WI38 (cell line): ENCODE data around the gene SURF6.

ENCODE experiments used
- H3K4me3 ChIP-seq: 2 replicates; pipeline ENCODE4 v1.5.1; 2011; ENCODE audit warnings: low read depth, mild to moderate bottlenecking, control low read depth, low read length
- TF ChIP-seq, protein P1 (sequence below): IDR thresholded peaks from 2 replicates; pipeline ENCODE4 v1.5.1; 2012; ENCODE audit warnings: low read depth, mild to moderate bottlenecking, control low read depth, low read length

The SURF6 gene

DNA sequence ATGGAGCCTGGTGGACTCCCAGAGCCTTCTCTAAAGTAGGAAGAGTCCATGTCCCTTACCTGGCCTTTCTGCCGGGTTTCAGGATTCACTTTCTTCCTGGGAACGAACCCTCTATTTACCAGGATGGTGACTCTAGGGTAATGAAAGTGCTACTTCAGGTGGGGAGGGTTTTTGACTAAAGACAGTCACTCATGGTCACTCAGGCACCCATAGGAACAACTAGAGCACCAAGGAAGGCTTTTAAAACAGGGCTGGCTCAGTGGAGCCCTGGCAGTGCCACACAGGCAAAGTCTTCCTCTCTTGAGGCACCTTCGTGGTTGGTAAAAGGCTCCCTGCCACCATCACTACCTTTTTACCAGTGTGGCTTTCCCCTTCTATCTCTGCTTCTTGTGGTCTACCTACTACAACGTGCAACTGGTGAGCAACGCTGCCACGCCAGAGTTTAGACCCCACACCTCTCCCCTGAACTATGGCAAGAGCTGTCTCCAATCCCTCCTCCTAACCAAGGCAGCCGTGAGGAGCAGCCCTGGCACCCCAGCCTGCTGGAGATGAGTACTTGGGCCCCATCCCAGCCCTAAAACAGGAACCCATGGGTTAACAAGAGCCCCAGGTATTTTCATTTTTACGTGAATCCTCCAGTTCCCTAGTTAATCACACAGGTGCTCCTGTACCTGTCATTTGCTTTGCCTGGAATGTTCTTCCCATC lies 16.8 kb upstream of the SURF6 start:
- TF ChIP-seq, protein P1, sequence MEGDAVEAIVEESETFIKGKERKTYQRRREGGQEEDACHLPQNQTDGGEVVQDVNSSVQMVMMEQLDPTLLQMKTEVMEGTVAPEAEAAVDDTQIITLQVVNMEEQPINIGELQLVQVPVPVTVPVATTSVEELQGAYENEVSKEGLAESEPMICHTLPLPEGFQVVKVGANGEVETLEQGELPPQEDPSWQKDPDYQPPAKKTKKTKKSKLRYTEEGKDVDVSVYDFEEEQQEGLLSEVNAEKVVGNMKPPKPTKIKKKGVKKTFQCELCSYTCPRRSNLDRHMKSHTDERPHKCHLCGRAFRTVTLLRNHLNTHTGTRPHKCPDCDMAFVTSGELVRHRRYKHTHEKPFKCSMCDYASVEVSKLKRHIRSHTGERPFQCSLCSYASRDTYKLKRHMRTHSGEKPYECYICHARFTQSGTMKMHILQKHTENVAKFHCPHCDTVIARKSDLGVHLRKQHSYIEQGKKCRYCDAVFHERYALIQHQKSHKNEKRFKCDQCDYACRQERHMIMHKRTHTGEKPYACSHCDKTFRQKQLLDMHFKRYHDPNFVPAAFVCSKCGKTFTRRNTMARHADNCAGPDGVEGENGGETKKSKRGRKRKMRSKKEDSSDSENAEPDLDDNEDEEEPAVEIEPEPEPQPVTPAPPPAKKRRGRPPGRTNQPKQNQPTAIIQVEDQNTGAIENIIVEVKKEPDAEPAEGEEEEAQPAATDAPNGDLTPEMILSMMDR, result no peak
- H3K4me3 ChIP-seq, result no peak overlapping the region

DNA sequence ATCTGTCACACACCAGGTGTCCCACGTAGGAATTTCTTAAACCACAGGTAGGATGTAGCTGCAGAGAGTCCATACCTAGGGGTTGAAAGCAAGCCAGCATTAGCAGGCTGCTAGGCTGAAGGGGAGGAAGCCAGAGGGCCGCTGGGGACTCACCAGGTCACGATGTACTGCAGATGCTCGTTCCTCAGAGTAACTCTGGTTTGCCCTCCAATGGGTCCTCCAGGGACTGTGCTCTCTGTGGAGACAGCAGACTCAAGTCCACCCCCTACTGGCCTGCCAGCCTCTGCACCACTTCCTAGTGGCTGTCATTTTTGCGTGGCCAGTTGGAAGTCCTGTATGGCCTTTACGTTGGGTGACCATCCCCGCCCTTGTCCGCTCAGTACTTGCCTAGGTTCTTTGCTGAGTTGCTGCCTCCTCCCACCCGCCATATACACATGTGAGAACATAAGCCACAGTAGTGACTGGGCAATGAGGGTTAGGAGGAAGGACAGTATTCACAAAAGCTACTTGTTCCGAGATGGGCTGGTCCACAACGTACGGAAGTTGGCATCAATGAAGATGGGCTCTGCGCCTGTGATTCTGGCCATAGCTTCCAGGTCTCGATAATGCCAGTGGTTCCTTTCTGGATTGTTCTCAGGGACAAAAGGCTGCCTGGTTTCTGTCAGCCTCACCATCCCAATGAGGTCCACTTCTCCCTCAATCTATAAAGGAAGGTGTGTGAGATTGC lies 16.1 kb upstream of the SURF6 start:
- TF ChIP-seq, protein P1, result peak; percentile 46
- H3K4me3 ChIP-seq, result no peak overlapping the region

DNA sequence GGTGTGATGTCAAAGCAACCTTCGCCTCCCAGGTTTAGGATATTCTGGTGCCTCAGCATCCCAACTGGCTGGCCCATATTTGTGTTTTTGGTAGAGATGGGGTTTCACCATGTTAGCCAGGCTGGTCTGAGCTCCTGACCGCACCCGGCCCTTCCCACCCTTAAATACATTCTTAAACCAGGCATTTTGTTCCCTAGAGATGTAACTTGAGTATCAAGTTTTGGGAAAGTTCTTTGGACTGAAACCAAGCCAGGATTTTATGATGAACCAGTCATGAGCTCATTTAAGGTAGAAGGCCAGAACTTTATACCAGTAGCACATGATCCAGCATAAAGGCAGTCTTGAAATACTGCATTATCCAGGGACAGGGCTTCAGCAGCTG lies 15.5 kb upstream of the SURF6 start:
- TF ChIP-seq, protein P1, result no peak
- H3K4me3 ChIP-seq, result no peak overlapping the region

DNA sequence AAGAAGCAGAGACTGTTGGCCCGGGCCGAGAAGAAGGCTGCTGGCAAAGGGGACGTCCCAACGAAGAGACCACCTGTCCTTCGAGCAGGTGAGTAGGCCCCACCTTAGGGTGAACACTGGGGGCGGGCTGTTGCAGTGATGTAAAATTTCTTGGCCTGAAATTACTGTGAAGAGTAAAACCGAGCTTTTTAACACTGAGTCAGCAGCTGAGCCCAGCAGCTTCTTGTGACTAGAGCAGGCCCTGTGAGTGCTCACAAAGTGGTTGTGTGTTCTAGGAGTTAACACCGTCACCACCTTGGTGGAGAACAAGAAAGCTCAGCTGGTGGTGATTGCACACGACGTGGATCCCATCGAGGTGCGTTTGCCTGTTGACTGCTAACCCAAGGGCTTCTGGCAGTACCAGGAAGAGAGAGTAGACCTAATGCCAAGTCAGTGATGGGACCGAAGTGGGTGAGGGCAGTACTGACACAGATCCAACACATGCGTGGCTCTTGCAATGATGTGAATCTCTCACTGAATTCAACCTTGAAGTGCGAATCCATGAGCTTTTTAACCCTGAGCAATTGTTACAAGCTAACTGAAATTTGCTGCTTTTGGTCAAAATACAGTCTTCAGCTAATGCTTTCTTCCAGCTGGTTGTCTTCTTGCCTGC lies 14.1 kb upstream of the SURF6 start:
- peak overlapping the region; percentile 99 for H3K4me3 ChIP-seq

DNA sequence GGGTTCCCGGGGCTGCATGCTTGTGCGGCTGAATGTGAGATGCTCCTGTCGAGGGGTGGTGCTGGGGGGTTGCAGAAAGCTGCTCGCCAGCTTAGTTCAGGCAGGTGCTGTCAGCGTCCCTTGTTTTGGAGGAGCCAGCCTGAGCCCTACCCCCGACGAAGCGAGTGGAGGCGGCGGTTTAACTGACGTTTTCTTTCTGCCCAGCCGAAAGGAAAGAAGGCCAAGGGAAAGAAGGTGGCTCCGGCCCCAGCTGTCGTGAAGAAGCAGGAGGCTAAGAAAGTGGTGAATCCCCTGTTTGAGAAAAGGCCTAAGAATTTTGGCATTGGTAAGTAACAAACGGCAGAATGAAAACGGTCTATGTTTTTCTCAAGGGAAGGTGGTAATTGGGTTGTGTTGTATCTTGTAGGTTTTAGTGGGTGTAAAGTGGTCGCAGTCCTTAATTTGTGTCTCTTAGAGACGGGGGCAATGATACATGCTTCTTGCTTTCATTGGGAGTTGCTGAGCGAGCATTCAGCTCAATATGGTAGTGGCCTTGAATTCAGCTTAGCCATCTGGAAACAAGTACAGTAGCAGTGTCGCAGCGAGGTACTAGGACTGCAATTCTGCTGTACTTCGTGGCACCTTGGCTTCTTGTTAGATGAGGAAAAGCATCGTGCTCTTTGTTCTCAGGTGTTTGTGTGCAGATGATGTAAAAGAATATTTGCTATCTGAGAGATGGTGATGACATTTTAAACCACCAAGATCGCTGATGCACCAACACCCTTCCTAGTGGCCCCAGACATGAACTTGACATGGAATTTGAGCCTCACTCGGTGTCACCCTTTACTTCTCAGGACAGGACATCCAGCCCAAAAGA lies 13.0 kb upstream of the SURF6 start:
- TF ChIP-seq, protein P1, result no peak
- peak overlapping the region; percentile 99 for H3K4me3 ChIP-seq

More for the DNA sequence above, 14.1 kb upstream of the SURF6 start:
- TF ChIP-seq, protein P1, result no peak

DNA sequence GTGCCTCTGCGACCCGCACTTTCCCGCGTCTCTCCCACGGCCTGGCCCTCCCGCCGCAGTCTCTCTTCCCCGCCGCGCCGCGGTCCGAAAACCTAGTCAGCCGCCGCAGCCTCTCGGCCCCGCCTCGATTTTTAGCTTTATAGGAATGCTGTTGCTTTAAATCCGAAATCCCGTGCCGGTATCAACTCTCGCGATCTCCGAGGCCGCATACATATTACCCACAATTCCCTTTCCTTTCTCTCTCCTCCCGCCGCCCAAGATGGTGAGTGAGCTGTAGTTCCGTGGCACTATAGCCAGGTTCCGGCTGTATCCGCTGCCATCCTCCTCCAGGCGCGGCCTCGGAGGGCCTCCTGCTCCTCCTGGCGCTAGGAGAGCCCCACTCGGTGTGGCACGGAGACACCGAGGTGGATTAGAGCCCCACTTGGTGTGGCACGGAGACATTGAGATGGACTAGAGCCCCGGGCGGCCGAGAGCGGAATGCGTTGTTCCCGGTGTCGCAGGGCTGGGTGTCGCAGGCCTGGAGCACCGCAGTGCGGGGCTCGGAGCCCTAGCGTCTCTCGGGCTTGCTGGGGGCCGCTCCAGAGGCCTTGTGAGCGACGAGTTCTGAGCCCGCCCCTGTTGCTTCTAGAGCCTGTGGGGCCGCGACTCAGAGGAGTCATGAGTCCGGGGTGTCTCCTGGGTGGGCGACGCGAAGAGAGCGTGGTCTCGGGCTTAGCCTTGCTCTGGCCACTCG lies 12.2 kb upstream of the SURF6 start, which contains the start of the genes MED22 and RPL7A:
MED22 (minus strand) TSS at position 147 of the 733 bp plus-strand sequence. CDS start 1,469 bp downstream, outside the sequence.
RPL7A (plus strand) TSS at position 234 of the 733 bp plus-strand sequence; CDS start at position 260, 26 bp downstream.
- TF ChIP-seq, protein P1, result no peak
- peak within 1 kb of the TSS; percentile 99 for H3K4me3 ChIP-seq
